Measurements from ENCODE around the gene FBN1.

FBN1 gene

DNA sequence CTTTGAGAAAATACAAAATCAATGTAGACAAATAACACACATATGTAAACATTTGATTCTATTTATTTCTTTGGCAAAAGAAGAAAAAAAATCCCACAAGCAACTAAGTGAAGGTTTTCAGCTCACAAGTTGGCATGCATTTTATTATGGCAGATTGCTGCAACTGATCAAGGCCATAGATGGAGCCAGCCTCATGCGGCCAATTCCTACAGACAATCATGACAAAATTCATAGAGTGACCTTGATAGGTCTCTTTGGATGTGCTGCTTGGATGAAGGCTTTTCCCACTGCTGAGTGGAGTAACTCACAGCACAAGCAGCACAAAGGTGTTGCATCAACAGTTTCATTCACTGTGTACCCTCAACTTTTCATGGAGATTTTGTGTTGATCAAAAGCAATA is 22.1 kb downstream of the FBN1 start:
- ChIA-PET CTCF (interaction anchor here (0.7 kb wide), 1 partner anchor 9 kb away, joined by 3 read pairs; no protein-coding TSS in a partner anchor), POLR2A (no interaction called here)
- DNase-seq (ENCODE audit: extremely low spot score), result no peak
- TF ChIP-seq CTCF (IDR thresholded peaks at IDR 0.05; ENCODE audit: control extremely low read depth, extremely low read depth, low read depth, missing control alignments), result no peak

- ChIA-PET POLR2A (no interaction called here), CTCF (interaction anchor here (1.0 to 1.5 kb wide), 2 partner anchors 11 to 28 kb away, joined by 4 read pairs; no protein-coding TSS in a partner anchor)
- DNase-seq (ENCODE audit: extremely low spot score), result no peak
- TF ChIP-seq CTCF (IDR thresholded peaks at IDR 0.05; ENCODE audit: control extremely low read depth, extremely low read depth, low read depth, missing control alignments), result no peak
Observed at GRCh38 chr15:48622237-48622636, 23.3 kb downstream of the FBN1 start.

- no peak for TF ChIP-seq CTCF (IDR thresholded peaks at IDR 0.05; ENCODE audit: control extremely low read depth, extremely low read depth, low read depth, missing control alignments)
- CTCF ChIA-PET, result interaction anchor here (1.0 to 1.3 kb wide), 3 partner anchors 8 to 29 kb away, joined by 3 to 4 read pairs (median 3); no protein-coding TSS in a partner anchor
- no peak for DNase-seq (ENCODE audit: extremely low spot score)
- POLR2A ChIA-PET, result no interaction called here
Observed at GRCh38 chr15:48619446-48619845, 26.1 kb downstream of the FBN1 start.

DNA sequence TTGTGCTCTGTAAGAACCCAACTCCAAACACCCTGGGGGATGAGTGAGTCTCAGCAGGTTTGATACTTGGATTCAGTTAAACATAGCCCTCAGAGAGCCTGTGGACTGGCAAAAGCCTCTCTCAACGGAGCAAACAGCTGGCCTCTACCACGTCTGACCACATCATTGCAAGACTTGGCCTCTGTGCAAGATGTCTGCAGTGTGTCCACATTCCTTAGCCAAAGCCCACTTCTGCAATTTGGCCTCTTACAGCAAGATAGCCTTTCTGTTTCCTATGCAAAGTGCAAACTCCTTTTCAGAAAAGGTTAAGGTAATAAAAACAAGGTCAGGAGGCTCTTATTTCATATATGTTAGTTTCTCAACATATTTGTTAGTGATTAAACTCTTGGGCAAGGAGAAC is 27.9 kb downstream of the FBN1 start:
- no peak for TF ChIP-seq CTCF (IDR thresholded peaks at IDR 0.05; ENCODE audit: control extremely low read depth, extremely low read depth, low read depth, missing control alignments)
- POLR2A ChIA-PET, result no interaction called here
- CTCF ChIA-PET, result interaction anchor here (1.0 to 1.5 kb wide), 4 partner anchors 8 to 21 kb away, joined by 3 to 4 read pairs (median 4); no protein-coding TSS in a partner anchor
- DNase-seq (ENCODE audit: extremely low spot score), result no peak

DNA sequence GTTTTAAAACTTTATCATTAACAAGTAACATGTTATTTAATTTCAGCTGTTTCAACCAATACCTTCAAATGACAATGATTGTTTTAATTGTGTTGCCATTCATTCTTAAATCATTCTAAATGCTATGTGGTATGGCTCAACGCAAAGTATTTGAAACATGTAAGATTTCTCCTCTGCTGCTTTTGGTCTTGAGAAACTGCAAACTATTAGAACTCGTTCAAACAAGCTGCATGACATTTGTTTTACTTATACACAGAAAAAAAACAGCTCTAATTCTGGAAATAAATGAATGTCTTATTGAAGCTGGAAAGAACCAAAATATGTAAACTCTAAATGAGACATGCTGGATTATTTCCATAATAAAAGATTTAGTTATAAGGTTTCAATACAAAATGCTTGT is 29.3 kb downstream of the FBN1 start:
- CTCF ChIA-PET, result interaction anchor here (1.4 to 1.5 kb wide), 2 partner anchors 9 to 11 kb away, joined by 3 to 4 read pairs; no protein-coding TSS in a partner anchor
- DNase-seq (ENCODE audit: extremely low spot score), result no peak
- POLR2A ChIA-PET, result no interaction called here
- TF ChIP-seq CTCF (IDR thresholded peaks at IDR 0.05; ENCODE audit: control extremely low read depth, extremely low read depth, low read depth, missing control alignments), result no peak

- CTCF ChIA-PET, result interaction anchor here (0.9 kb wide), 1 partner anchor 9 kb away, joined by 3 read pairs; no protein-coding TSS in a partner anchor
- no peak for TF ChIP-seq CTCF (IDR thresholded peaks at IDR 0.05; ENCODE audit: control extremely low read depth, extremely low read depth, low read depth, missing control alignments)
- DNase-seq (ENCODE audit: extremely low spot score), result no peak
- POLR2A ChIA-PET, result no interaction called here
Observed at GRCh38 chr15:48614051-48614450, 31.5 kb downstream of the FBN1 start.

Measured in GM10248 (cell line).